Gastroesophageal sphincter (tissue), 3 donors: ENCODE measurements around the gene AHDC1.

ENCODE experiments used
- EP300 ChIP-seq: sonication (generic); formaldehyde crosslinking; IDR thresholded peaks from one replicate; pipeline ENCODE4 v1.6.1; 2017; ENCODE audit warnings: antibody characterized with exemption, mild to moderate bottlenecking
- POLR2A ChIP-seq, 2 donors: fragments of 450-650 bp; IDR thresholded peaks; one replicate each; pipeline ENCODE4 v1.6.1; 2017; ENCODE audit warnings: antibody characterized with exemption in 2 of 2, mild to moderate bottlenecking in 2 of 2, moderate library complexity in 1 of 2
- TF ChIP-seq, protein P1 (sequence below), 4 experiments: fragments of 200-600 bp in 2 of 4; fragments of 450-650 bp in 2 of 4; sonication (generic) in 1 of 4; IDR thresholded peaks; one replicate each; pipeline ENCODE4 v1.5.1; 2017 to 2019; ENCODE audit warnings: antibody characterized with exemption in 4 of 4, mild to moderate bottlenecking in 2 of 4, moderate library complexity in 2 of 4

DNA sequence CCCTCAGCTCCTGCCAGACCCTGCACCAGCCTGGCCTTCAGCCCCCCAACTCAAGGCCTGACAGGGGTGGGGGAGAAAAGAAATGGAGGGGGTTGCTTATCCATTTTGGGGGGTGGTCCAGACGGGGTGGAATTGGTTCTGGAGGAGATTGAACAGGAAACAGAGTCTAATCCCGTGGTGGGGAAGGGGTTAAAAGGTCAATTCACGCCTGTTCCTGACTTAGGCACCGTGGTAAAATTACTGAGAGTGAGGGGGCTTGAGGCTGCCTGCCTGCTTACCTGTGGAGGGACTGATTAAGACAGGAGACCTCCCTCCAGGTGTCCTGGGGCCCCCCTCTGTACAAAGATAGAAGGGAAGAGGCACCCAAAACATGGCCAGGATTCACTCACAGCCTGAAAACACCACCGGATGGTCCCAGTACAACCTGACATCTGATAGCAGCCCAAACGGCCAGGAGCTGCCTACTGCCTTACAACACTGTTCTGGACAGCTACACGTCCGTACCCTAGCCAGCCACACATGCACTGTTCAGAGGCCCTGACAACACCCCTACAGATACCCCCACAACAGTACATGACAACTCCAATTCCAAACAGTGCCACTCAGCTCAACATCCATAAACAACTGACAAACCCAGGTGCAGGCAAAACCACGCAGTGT, 31.8 kb downstream of the AHDC1 start:
- TF ChIP-seq POLR2A (IDR thresholded peaks at IDR 0.05) (no peak), EP300 (no peak)
- TF ChIP-seq, protein P1, sequence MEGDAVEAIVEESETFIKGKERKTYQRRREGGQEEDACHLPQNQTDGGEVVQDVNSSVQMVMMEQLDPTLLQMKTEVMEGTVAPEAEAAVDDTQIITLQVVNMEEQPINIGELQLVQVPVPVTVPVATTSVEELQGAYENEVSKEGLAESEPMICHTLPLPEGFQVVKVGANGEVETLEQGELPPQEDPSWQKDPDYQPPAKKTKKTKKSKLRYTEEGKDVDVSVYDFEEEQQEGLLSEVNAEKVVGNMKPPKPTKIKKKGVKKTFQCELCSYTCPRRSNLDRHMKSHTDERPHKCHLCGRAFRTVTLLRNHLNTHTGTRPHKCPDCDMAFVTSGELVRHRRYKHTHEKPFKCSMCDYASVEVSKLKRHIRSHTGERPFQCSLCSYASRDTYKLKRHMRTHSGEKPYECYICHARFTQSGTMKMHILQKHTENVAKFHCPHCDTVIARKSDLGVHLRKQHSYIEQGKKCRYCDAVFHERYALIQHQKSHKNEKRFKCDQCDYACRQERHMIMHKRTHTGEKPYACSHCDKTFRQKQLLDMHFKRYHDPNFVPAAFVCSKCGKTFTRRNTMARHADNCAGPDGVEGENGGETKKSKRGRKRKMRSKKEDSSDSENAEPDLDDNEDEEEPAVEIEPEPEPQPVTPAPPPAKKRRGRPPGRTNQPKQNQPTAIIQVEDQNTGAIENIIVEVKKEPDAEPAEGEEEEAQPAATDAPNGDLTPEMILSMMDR (IDR thresholded peaks at IDR 0.05): no peak
